ENCODE data around the gene TMEM129.
"Not testable (repeated sequence)": the region's sequence is repeated elsewhere in the genome, so short reads cannot be mapped to it uniquely, and the experiment has no call there.

Gene TMEM129

GRCh38 chr4:1695913-1696312 is 25.2 kb downstream of the TMEM129 start:
- no peak for DNase-seq (ENCODE audit: low spot score)

GRCh38 chr4:1693131-1693896 is 27.8 kb downstream of the TMEM129 start:
- peak; percentile 69 for DNase-seq (ENCODE audit: low spot score)

- DNase-seq (ENCODE audit: low spot score), result no peak
These were observed 29.3 kb downstream of the TMEM129 start for GRCh38 chr4:1691737-1692373.

GRCh38 chr4:1690698-1691097 is 30.4 kb downstream of the TMEM129 start:
- DNase-seq (ENCODE audit: low spot score), result no peak

DNA sequence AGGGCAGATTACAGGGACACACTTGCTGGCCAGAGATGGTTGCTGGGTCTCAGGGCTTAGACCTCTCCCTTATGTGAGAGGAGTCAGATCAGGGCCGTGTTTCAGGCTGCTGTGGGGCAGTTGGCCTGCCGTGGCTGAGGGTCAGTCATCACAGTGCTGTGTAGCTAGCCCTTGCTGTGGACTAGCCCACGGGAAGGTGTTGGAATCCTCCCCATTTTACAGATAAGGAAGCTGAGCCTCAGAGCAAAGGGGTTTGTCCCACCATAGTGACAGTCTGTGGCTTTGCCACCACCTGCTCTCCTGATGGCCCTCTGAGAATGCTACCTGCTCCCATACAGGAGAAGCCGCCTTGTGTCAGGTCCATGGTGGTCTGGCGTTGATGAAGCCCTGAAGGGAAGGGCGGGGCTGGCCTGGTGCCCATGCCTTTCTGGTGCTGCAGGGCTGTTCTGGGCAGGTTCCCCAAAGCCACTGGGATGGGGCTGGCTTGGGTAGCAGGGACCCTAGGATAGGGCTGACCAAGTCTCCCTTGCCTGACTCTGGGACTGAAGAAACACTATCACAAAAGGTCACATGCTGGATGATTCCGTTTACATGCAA is 34.6 kb downstream of the TMEM129 start:
- DNase-seq (ENCODE audit: low spot score), result no peak

GRCh38 chr4:1685235-1686150 is 35.6 kb downstream of the TMEM129 start:
- no peak for DNase-seq (ENCODE audit: low spot score)

DNA sequence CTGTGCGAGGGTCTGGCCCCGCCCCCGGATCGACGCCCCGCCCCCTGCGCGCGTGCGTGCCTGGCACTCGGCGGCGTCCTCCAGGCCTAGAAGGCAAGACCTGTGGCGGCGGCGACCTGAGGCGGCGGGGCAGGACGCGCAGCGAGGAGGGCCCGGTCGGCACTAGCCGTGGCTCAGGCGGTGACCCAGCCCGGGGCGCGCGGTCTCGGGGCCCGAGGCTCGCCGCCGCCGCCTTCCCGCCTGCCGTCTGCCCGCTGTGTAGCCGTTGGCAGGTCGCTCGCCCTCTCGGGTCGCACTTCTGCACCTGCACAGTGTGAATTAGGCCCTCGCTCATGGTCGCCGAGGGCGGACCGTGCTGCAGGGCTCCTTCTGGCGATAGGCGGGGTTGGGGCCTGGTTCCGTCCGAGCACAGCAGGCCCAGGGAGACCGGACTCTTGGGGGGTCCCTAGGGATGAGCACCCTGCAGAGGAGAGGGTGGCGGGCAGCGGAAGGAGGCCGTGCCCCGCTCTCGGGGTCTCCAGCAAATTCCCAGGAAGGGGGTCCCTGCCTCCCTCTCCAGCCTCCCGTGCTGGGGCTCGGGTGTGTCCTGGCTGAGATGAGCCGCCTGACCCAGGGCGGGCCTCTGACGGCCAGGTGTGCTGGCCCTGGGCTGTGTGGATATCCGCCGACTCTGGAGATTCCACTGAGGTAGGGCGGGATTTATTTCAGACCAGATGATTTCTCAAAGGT is 36.5 kb downstream of the TMEM129 start:
- DNase-seq (ENCODE audit: low spot score), result no peak

- DNase-seq (ENCODE audit: low spot score), result peak; percentile 57
These were observed 37.2 kb downstream of the TMEM129 start, which contains the start of gene FAM53A for GRCh38 chr4:1683736-1684505. TSS of gene FAM53A (minus strand) at chr4:1684313. CDS start at chr4:1668741, 15,572 bp downstream.

DNA sequence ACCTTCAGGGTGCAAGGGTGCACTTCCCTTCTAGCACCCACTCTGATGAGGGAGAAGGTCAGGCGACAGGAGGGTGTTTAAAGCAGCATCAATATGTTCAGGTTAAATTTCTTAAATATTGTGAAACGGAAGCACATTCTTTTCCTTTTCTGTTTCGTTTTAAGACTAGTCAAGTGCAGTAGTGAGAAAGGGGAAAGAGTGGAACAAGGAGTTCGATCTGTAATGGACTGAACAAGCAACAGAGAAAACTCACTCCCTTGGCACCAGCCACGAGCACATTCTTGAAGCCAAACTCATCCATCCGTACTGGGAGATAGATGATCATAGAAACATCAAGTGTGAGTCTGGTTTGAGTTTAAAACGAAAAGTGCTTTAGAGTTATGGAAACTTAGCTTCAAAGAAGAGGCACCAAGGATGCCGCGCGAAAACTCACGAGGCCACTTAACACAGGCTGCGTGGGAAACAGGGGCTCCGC is 37.8 kb downstream of the TMEM129 start:
- DNase-seq (ENCODE audit: low spot score), result no peak

DNA sequence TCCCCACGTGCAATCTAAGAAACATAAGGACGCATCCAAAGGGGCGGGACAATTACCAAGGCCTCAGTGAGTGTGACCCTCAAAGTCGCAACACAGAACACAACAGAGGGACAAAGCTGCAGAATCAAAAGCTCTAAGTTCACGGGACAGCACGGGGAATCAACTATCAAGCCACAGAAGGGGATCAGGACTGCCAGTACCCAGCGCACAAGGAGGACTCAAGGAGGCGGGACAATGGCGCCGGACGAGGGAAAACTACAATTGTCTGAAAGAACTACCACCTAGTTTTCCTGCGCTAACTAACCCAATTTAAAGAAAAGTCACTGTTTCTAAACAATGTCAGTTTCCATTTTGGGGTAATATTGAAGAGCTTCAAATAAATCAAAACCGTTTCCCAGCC is 38.3 kb downstream of the TMEM129 start:
- no peak for DNase-seq (ENCODE audit: low spot score)

DNA sequence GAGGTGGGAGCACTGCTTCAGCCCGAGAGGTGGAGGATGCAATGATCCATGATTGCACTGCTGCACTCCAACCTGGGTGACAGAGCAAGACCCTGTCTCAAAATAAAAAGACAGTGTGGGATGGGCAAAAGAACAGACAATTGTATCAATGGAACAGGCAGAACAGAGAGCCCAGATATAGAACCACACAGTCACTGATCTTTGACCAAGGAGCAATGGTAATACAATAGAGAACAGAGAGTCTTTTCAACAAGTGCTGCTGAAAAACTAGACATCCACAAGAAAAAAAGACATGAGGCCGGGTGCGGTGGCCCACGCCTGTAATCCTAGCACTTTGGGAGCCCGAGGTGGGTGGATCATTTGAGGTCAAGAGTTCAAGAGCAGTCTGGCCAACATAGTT is 42.9 kb downstream of the TMEM129 start:
- no peak for DNase-seq (ENCODE audit: low spot score)

DNA sequence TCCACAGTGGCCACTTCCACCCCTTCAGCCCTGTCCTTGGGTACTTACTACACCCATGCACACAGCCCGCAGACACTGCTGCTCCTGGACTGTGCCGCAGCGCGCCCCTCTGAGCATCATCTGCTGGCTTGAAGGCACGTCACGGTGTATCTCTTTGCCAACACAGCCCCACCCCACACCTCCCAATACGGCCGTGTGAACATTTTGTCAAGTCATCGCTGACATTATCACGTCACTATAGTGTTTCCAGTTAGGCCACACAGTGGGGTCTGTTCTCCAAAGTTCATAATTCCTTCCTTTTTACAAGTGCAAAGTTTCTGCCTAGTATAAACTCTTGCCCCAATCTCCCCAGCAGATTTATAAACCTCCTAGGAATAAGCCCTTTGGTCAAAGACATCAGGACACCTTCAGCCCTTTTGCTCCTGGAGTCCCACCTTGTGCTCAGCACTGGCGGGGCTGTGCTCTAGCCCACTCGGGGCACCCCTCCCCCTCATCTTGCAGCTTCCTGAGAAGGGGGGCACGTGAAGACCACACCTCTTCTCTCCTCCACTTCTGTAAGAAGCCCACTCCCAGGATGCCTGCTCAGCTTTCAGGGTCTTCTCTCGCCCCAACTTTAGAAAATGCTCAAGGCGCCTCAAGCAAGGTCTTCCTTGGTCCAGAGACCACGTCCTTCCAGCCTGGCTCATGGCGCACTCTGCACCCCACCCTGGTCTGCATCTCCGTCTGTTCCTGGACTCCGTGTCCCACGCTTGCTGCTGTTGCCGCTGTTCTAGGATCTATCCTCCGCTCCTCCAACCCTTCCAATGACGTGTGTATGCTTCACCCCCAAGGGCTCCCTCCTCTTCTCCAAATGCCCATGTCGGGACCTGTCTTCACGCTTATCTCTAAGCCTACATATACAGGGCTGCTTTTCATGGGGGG is 44.3 kb downstream of the TMEM129 start:
- no peak for DNase-seq (ENCODE audit: low spot score)

- no peak for DNase-seq (ENCODE audit: low spot score)
These were observed 45.4 kb downstream of the TMEM129 start for GRCh38 chr4:1675802-1676137.

DNA sequence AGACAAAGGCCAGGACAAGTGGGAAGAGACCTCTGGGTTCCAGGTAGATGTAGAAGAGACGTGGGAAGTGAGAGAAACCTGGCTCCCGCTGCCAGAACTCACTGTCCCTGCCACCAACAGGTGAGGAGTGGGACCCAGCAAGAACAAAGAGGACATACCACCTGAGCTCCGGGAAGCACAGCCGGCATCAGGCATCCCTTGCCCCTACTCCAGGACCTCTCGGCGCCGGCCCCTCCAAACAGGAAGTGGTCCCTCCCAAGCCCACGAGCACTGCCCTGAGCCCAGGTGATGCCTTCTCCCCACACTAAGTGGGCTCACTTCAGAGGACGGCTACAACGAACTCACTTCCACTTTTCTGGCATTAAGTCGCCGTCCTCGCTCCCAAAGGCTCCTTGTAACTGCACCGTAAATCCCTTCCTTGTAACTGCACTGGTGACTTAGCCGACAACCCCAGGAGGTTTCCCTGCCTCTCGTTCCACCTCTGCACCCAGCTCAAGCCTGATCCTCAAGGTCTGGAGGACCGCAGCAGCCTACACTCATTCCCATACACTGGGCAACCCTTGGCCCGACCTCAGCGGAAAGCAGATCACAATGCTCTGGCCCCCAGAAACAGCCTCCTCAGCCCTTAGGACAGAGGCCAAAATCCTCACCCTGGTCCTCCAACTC is 45.9 kb downstream of the TMEM129 start:
- DNase-seq (ENCODE audit: low spot score), result no peak

DNA sequence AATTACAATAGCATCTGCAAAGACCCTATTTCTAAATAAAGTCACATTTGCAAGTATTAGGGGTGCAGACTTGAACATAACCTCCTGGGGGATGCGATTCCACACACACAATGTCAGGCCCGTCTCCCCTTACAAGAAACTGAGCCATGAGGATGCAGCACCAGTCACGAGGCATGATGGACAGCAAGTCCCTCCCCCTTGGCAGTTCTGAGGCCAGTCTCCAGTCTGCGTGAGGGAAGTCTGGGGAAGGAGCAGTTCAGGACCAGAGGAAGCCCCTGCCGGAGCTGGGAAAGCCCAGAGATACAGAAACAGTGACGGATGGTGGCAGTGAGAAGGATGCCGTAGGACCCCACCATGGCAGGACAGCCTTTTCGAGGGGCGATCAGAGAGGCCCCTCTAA is 46.4 kb downstream of the TMEM129 start:
- DNase-seq (ENCODE audit: low spot score), result peak; percentile 37

DNA sequence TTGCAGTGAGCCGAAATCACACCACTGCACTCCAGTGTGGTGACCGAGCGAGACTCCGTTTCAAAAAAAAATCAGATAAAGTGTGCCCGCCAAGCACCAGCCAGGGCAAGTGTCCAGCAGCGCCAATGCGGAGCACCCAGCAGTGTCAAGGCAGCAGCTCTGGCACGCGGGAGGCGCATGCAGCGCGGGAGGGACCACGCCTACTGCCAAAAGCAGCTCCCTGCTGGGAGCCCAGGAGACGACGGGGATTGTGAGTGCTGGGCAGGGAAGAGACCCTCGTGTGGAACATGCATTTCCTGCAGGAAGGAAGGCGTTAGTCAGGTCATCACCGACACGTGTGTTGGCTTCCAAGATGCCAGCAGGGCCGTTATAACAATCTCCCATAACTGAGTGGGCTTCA is 47.5 kb downstream of the TMEM129 start:
- no peak for DNase-seq (ENCODE audit: low spot score)

DNA sequence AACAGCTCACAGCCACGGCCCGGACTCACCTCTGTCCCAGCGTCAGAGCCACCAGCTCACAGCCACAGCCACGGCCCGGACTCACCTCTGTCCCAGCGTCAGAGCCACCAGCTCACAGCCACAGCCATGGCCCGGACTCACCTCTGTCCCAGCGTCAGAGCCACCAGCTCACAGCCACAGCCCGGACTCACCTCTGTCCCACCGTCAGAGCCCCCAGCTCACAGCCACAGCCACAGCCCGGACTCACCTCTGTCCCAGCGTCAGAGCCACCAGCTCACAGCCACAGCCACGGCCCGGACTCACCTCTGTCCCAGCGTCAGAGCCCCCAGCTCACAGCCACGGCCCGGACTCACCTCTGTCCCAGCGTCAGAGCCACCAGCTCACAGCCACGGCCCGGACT is 50.1 kb downstream of the TMEM129 start:
- not testable (repeated sequence) for DNase-seq (ENCODE audit: low spot score)

- no peak for DNase-seq (ENCODE audit: low spot score)
These were observed 50.8 kb downstream of the TMEM129 start for GRCh38 chr4:1670279-1670678.

DNA sequence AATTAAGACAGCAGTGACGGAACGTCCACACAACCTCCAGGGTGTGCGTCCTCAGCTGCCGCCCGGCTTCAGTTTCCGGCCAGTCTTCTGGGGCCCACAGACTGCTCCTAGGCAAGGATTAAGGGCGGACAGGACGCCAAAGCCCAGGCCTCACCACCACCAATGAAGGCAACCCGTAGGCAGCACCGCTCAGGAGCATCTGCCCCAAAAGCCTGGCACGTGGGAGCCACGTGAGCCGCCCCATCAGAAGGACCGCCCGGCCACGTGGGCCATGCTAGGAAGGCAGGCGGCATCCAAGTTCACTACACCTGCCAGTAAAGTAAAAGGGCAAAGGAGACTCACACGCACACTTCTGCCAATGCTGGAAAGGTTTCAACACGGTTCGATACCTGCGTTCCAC is 51.3 kb downstream of the TMEM129 start:
- DNase-seq (ENCODE audit: low spot score), result no peak
